GM23338 (cell line): ENCODE results near the gene ITPR3. TPM values are rescaled to one million over a fixed set of nuclear protein-coding genes. Genes with fewer than 3 reads are reported as not detected.

ENCODE experiments used
- ATAC-seq: fragments of 200-7000 bp; cut with Tn5 transposase; 3 replicates; pipeline ENCODE4 v1.9.1; 2020
- DNase-seq: peaks from one replicate; pipeline ENCODE4 v3.0.0-alpha.2; 2015; ENCODE audit warnings: low spot score
- H2AFZ ChIP-seq: fragments of 200-600 bp; sonication (generic); 2 replicates; pipeline ENCODE4 v1.8.0; 2016; ENCODE audit warnings: antibody characterized with exemption, mild to moderate bottlenecking, moderate library complexity
- H3F3A ChIP-seq: fragments of 200-600 bp; sonication (generic); replicated peaks from 2 replicates; pipeline ENCODE4 v1.8.0; 2017; ENCODE audit warnings: antibody characterized with exemption, mixed run types, low read depth
- H3K27ac ChIP-seq: fragments of 200-600 bp; sonication (generic); 2 replicates; pipeline ENCODE4 v1.6.1; 2016; ENCODE audit warnings: low read depth
- H3K27me3 ChIP-seq: fragments of 200-600 bp; sonication (generic); 2 replicates; pipeline ENCODE4 v1.8.0; 2016; ENCODE audit warnings: mild to moderate bottlenecking, mixed run types, moderate library complexity; ENCODE audit not compliant: insufficient read depth
- H3K36me3 ChIP-seq: fragments of 200-600 bp; sonication (generic); 2 replicates; pipeline ENCODE4 v1.8.0; 2016; ENCODE audit warnings: mild to moderate bottlenecking; ENCODE audit not compliant: insufficient read depth
- H3K4me1 ChIP-seq: fragments of 200-600 bp; sonication (generic); 2 replicates; pipeline ENCODE4 v1.8.0; 2016; ENCODE audit warnings: mild to moderate bottlenecking, moderate library complexity; ENCODE audit not compliant: insufficient read depth
- H3K4me2 ChIP-seq: fragments of 200-600 bp; sonication (generic); 2 replicates; pipeline ENCODE4 v1.7.1; 2017; ENCODE audit warnings: mixed run types
- H3K4me3 ChIP-seq: fragments of 200-600 bp; sonication (generic); 2 replicates; pipeline ENCODE4 v1.6.1; 2016; ENCODE audit warnings: mixed run types
- H3K79me2 ChIP-seq: fragments of 200-600 bp; sonication (generic); replicated peaks from 2 replicates; pipeline ENCODE4 v1.8.0; 2017; ENCODE audit warnings: mild to moderate bottlenecking; ENCODE audit not compliant: insufficient read depth
- H3K9me2 ChIP-seq: fragments of 200-600 bp; sonication (generic); 2 replicates; pipeline ENCODE4 v1.8.0; 2017; ENCODE audit not compliant: insufficient read depth
- H4K20me1 ChIP-seq: fragments of 200-600 bp; sonication (generic); replicated peaks from 2 replicates; pipeline ENCODE4 v1.8.0; 2017; ENCODE audit warnings: mild to moderate bottlenecking; ENCODE audit not compliant: insufficient read depth
- H3K27ac Mint-ChIP-seq: 2 replicates; pipeline ENCODE4 v1.8.0; 2020; ENCODE audit warnings: inconsistent platforms, mild to moderate bottlenecking, moderate library complexity, mixed read lengths
- H3K27me3 Mint-ChIP-seq: 3 replicates; pipeline ENCODE4 v1.8.0; 2022; ENCODE audit warnings: low read depth, mild to moderate bottlenecking, moderate library complexity, mixed read lengths, inconsistent platforms; ENCODE audit not compliant: insufficient read depth, poor library complexity
- H3K36me3 Mint-ChIP-seq: 3 replicates; pipeline ENCODE4 v1.8.0; 2021; ENCODE audit warnings: low read depth, mild to moderate bottlenecking, inconsistent platforms, moderate library complexity, mixed read lengths
- H3K4me1 Mint-ChIP-seq: 3 replicates; pipeline ENCODE4 v1.8.0; 2020; ENCODE audit warnings: mild to moderate bottlenecking, inconsistent platforms, mixed read lengths
- H3K4me3 Mint-ChIP-seq: 3 replicates; pipeline ENCODE4 v1.8.0; 2021; ENCODE audit warnings: moderate library complexity, mild to moderate bottlenecking, inconsistent platforms, mixed read lengths
- H3K9me3 Mint-ChIP-seq: 3 replicates; pipeline ENCODE4 v1.8.0; 2020; ENCODE audit warnings: moderate library complexity, mild to moderate bottlenecking, inconsistent platforms, mixed read lengths
- ETS1 ChIP-seq: IDR thresholded peaks from 2 replicates; pipeline ENCODE4 v1.6.1; 2016; ENCODE audit warnings: antibody characterized with exemption
- EZH2 ChIP-seq: fragments of 200-600 bp; sonication (generic); IDR thresholded peaks from one replicate; pipeline ENCODE4 v1.8.0; 2017; ENCODE audit warnings: antibody characterized with exemption, mild to moderate bottlenecking, low read depth; ENCODE audit not compliant: unreplicated experiment
- REST ChIP-seq: IDR thresholded peaks from one replicate; pipeline ENCODE4 v1.6.1; 2018; ENCODE audit warnings: antibody characterized with exemption; ENCODE audit not compliant: unreplicated experiment
- STAT1 ChIP-seq: IDR thresholded peaks from one replicate; pipeline ENCODE4 v1.6.1; 2016; ENCODE audit warnings: antibody characterized with exemption; ENCODE audit not compliant: unreplicated experiment
- ZNF114 ChIP-seq: fragments of 250-450 bp; sonication (Bioruptor Pico); IDR thresholded peaks from 2 replicates; pipeline ENCODE4 v1.5.0; 2020; ENCODE audit warnings: mild to moderate bottlenecking, moderate library complexity
- polyA plus RNA-seq: library from polyadenylated mRNA; unstranded; fragments of >200 nt; fragmentation: Nextera tagmentation; extraction: Ambion mirVana; gene quantifications from 2 replicates; pipeline ENCODE4 v1.2.1, GENCODE V29; 2016
- total RNA-seq: library from RNA; depleted of rRNA; stranded (reverse); fragments of >200 nt; shearing (Covaris generic); gene quantifications from 2 replicates; pipeline ENCODE4 v1.2.3, GENCODE V29; 2014

The ITPR3 gene
- total and polyA plus RNA-seq, 2 experiments from 2014 or later, result 7.3 to 31.9 TPM

- no peaks in the 10 kb centered on the region for H3K9me2 ChIP-seq
- H3K36me3 Mint-ChIP-seq, result peaks cover 4% of the 10 kb centered on the region; the same call in 2 of the 3 replicates
- peaks cover 24% of the 10 kb centered on the region for H3K27me3 Mint-ChIP-seq
- H3K27me3 ChIP-seq, result peaks cover 34% of the 10 kb centered on the region
- peaks cover 6% of the 10 kb centered on the region; the same call in 1 of the 2 replicates for H4K20me1 ChIP-seq
- peaks cover 39% of the 10 kb centered on the region for H3K4me1 Mint-ChIP-seq
- TF ChIP-seq ETS1 (no peak), ZNF114 (CRISPR knock-in tag) (no peak), STAT1 (no peak)
- 0 out of 2 replicates have a peak, but pooled peaks cover 5% of the 10 kb centered on the region for H3K36me3 ChIP-seq
- peaks cover 26% of the 10 kb centered on the region for H3K4me1 ChIP-seq
- H3K79me2 ChIP-seq, result peaks cover 30% of the 10 kb centered on the region; the same call in 1 of the 2 replicates
- peak overlapping the region; percentile 99 for H3K4me2 ChIP-seq
- DNase-seq (peak; percentile 68), ATAC-seq (peak; percentile 45)
- H3K27ac Mint-ChIP-seq, result no peak overlapping the region
- no peak overlapping the region for H3K27ac ChIP-seq
- H3K4me3 ChIP-seq, result peak overlapping the region; percentile 91
- H3K9me3 Mint-ChIP-seq, result no peaks in the 10 kb centered on the region
- H2AFZ ChIP-seq, result peak overlapping the region; percentile 96
- peak overlapping the region; percentile 80 for H3K4me3 Mint-ChIP-seq
- peaks cover 4% of the 10 kb centered on the region; the same call in 1 of the 2 replicates for H3F3A ChIP-seq
These were observed 728 bp downstream of the ITPR3 start for GRCh38 chr6:33621711-33622388.

- H3K27ac ChIP-seq, result no peak overlapping the region
These were observed 1.6 kb downstream of the ITPR3 start for GRCh38 chr6:33622456-33623431.

More at GRCh38 chr6:33622456-33623431, 1.6 kb downstream of the ITPR3 start:
- Mint-ChIP-seq H3K27me3 (peaks cover 24% of the 10 kb centered on the region), H3K27ac (no peak overlapping the region), H3K4me3 (peak overlapping the region; percentile 80), H3K36me3 (peaks cover 4% of the 10 kb centered on the region; the same call in 2 of the 3 replicates), H3K4me1 (peaks cover 43% of the 10 kb centered on the region), H3K9me3 (no peaks in the 10 kb centered on the region)
- Histone ChIP-seq H4K20me1 (peaks cover 15% of the 10 kb centered on the region), H3K4me1 (peaks cover 33% of the 10 kb centered on the region), H3K79me2 (peaks cover 36% of the 10 kb centered on the region; the same call in 1 of the 2 replicates), H3K36me3 (0 out of 2 replicates have a peak, but pooled peaks cover 5% of the 10 kb centered on the region), H3K27me3 (peaks cover 34% of the 10 kb centered on the region), H3K4me2 (peak overlapping the region; percentile 99), H3K4me3 (peak overlapping the region; percentile 91), H3K9me2 (no peaks in the 10 kb centered on the region), H3F3A (peaks cover 4% of the 10 kb centered on the region; the same call in 1 of the 2 replicates), H2AFZ (no peak overlapping the region)
- no peak for DNase-seq
- TF ChIP-seq EZH2 (no peak), REST (peak; percentile 40)
- peak; percentile 3; the same call in 2 of the 3 replicates for ATAC-seq
